PC-3 (cell line): ENCODE results near the gene AKAP13. TPM values are rescaled to one million over a fixed set of nuclear protein-coding genes. Genes with fewer than 3 reads are reported as not detected.

Source experiments
- ATAC-seq: fragments of 200-7000 bp; cut with Tn5 transposase; 2 replicates; pipeline ENCODE4 v1.9.1; 2020; ENCODE audit warnings: mild to moderate bottlenecking, moderate library complexity
- BruUV-seq: library from RNA; stranded (reverse); fragments of 400-500 nt; replicated peaks from 2 replicates; lab custom pipeline; 2021; lab: Mats Ljungman, UMichigan
- CTCF ChIA-PET: fragments of 300-600 bp; sonication (Branson Sonifier 250); formaldehyde crosslinking; loops from one replicate; lab custom pipeline; 2022; ENCODE audit warnings: antibody characterized with exemption; lab: Charles Lee
- POLR2A ChIA-PET: fragments of 300-600 bp; sonication (Branson Sonifier 250); formaldehyde crosslinking; loops from one replicate; lab custom pipeline; 2022; ENCODE audit warnings: antibody characterized with exemption; ENCODE audit not compliant: unreplicated experiment; lab: Charles Lee
- DNase-seq: peaks from one replicate; pipeline ENCODE4 v3.0.0-alpha.2; 2015
- H2AFZ ChIP-seq: fragments of 300-600 bp; sonication (generic); 2 replicates; pipeline ENCODE4 v1.6.0; 2016; ENCODE audit warnings: antibody characterized with exemption, low read length
- H3F3A ChIP-seq: fragments of 300-600 bp; sonication (generic); one replicate; pipeline ENCODE4 v1.6.0; 2017; ENCODE audit warnings: antibody characterized with exemption, low read length, control low read depth, mild to moderate bottlenecking; ENCODE audit not compliant: unreplicated experiment
- H3K27ac ChIP-seq: fragments of 300-600 bp; sonication (generic); 2 replicates; pipeline ENCODE4 v1.5.1; 2016; ENCODE audit warnings: mild to moderate bottlenecking, low read length
- H3K27me3 ChIP-seq: fragments of 300-600 bp; sonication (generic); 2 replicates; pipeline ENCODE4 v1.6.1; 2016; ENCODE audit warnings: low read length, mixed read lengths
- H3K36me3 ChIP-seq: fragments of 300-600 bp; sonication (generic); 2 replicates; pipeline ENCODE4 v1.6.1; 2016; ENCODE audit warnings: low read depth, mixed run types, low read length, mixed read lengths
- H3K4me1 ChIP-seq: fragments of 300-600 bp; sonication (generic); 2 replicates; pipeline ENCODE4 v1.5.1; 2016; ENCODE audit warnings: low read length; ENCODE audit not compliant: insufficient read depth
- H3K4me2 ChIP-seq: fragments of 300-600 bp; sonication (generic); 2 replicates; pipeline ENCODE4 v1.6.0; 2016; ENCODE audit warnings: low read length
- H3K4me3 ChIP-seq: fragments of 300-600 bp; sonication (generic); 2 replicates; pipeline ENCODE4 v1.5.1; 2016; ENCODE audit warnings: mild to moderate bottlenecking, low read length, mixed read lengths
- H3K79me2 ChIP-seq: fragments of 300-600 bp; sonication (generic); 2 replicates; pipeline ENCODE4 v1.6.1; 2017; ENCODE audit warnings: low read length, mixed read lengths
- H3K9ac ChIP-seq: fragments of 300-600 bp; sonication (generic); 2 replicates; pipeline ENCODE4 v1.6.0; 2016; ENCODE audit warnings: mild to moderate bottlenecking, low read length
- H3K9me2 ChIP-seq: fragments of 300-600 bp; sonication (generic); replicated peaks from 2 replicates; pipeline ENCODE4 v1.6.1; 2016; ENCODE audit warnings: mixed run types, low read length, mixed read lengths
- H3K9me3 ChIP-seq: fragments of 300-600 bp; sonication (generic); 2 replicates; pipeline ENCODE4 v1.6.1; 2016; ENCODE audit warnings: low read length, mixed read lengths
- H4K20me1 ChIP-seq: fragments of 300-600 bp; sonication (generic); 2 replicates; pipeline ENCODE4 v1.6.1; 2016; ENCODE audit warnings: low read length, mixed read lengths
- CTCF ChIP-seq: fragments of 300-600 bp; sonication (generic); conservative IDR thresholded peaks from 2 replicates; pipeline ENCODE4 v1.5.1; 2017; ENCODE audit warnings: antibody characterized with exemption, low read depth, mild to moderate bottlenecking, low read length
- EZH2 ChIP-seq: fragments of 300-600 bp; sonication (generic); IDR thresholded peaks from one replicate; pipeline ENCODE4 v1.6.1; 2017; ENCODE audit warnings: antibody characterized with exemption, mild to moderate bottlenecking, low read length; ENCODE audit not compliant: unreplicated experiment
- EZH2phosphoT487 ChIP-seq: fragments of 300-600 bp; sonication (generic); IDR thresholded peaks from 2 replicates; pipeline ENCODE4 v1.6.1; 2018; ENCODE audit warnings: mild to moderate bottlenecking, antibody characterized with exemption, low read length, borderline replicate concordance
- intact Hi-C: fragments of 100-400 bp; cut with micrococcal nuclease; formaldehyde crosslinking; loops from 2 replicates; pipeline ENCODE4 v1.9.0; 2023
- total RNA-seq: library from RNA; depleted of rRNA; stranded (reverse); fragments of >200 nt; gene quantifications from 2 replicates; pipeline ENCODE4 v1.2.3, GENCODE V29; 2014

Gene AKAP13
- total RNA-seq, 1 experiment from 2014 or later = 36.8 TPM

DNA sequence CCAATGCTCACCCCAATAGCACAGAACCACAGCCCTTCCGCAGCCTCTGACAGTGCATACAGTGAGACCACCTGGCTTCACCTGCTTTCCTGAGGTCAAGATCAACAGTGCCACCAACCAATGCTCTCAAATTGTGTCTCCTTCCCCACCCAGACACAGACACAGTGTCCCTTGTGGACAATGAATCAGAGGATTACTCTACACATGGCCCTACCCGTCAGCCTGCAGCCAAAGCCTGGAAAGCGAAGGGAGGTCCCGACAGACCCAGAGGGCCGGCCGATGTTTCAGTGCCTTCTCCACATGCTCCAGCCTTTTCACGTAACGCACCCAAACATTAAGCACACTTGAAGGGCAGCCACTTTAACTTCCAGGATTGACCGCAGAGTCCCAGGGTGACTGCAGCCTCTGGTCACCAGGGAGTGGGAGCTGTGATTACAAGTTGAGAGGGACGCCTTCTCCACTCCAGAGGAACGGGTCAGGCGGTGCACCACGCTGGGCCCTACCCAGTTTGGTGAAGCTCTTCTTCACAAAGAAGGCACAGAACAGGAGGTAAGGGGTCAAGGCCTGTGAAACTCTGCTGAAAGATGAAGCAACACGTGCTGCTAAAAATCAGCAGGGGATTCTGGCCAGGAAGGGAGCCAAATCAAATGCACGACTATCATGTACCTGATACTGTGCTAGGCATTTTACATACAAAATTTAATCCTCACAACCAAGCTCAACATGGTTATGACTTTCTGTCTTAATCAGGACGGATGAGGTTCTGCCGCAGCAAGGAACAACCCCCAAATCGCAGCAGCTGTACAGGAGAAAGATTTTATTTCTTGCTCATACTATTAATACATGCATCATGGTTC lies 397.1 kb downstream of the AKAP13 start:
- H3K27me3 ChIP-seq = no peaks in the 10 kb centered on the region
- peaks cover 72% of the 10 kb centered on the region for H3K79me2 ChIP-seq
- no peak overlapping the region for H3K27ac ChIP-seq
- no peaks in the 10 kb centered on the region for H3K36me3 ChIP-seq
- H3K4me2 ChIP-seq = no peak overlapping the region
- no peaks in the 10 kb centered on the region for H3F3A ChIP-seq
- TF ChIP-seq EZH2 = no peak
- TF ChIP-seq CTCF = no peak
- no peak for TF ChIP-seq EZH2phosphoT487
- H4K20me1 ChIP-seq = no peaks in the 10 kb centered on the region
- ATAC-seq (no peak), DNase-seq (no peak)
- no peak overlapping the region for H2AFZ ChIP-seq
- CTCF ChIA-PET = no interaction called here
- no peaks in the 10 kb centered on the region for H3K9me2 ChIP-seq
- no TSS peak for BruUV-seq
- POLR2A ChIA-PET = no interaction called here
- H3K4me3 ChIP-seq = no peak overlapping the region
- no peaks in the 10 kb centered on the region for H3K4me1 ChIP-seq
- no peak overlapping the region for H3K9ac ChIP-seq
- intact Hi-C loops = no loop called here
- no peaks in the 10 kb centered on the region for H3K9me3 ChIP-seq

- no peak for DNase-seq
- Histone ChIP-seq H4K20me1 (no peaks in the 10 kb centered on the region), H3K27ac (no peak overlapping the region), H3K4me1 (no peaks in the 10 kb centered on the region), H3K9me3 (no peaks in the 10 kb centered on the region), H2AFZ (no peak overlapping the region), H3F3A (no peaks in the 10 kb centered on the region), H3K9ac (no peak overlapping the region), H3K27me3 (no peaks in the 10 kb centered on the region), H3K9me2 (no peaks in the 10 kb centered on the region), H3K36me3 (no peaks in the 10 kb centered on the region), H3K4me2 (no peak overlapping the region), H3K79me2 (peaks cover 70% of the 10 kb centered on the region), H3K4me3 (no peak overlapping the region)
- POLR2A ChIA-PET = no interaction called here
- BruUV-seq = no TSS peak
- CTCF ChIA-PET = no interaction called here
- TF ChIP-seq CTCF (no peak), EZH2 (no peak), EZH2phosphoT487 (no peak)
- ATAC-seq = no peak
- intact Hi-C loops = no loop called here
Observed at GRCh38 chr15:85778107-85778776, 397.8 kb downstream of the AKAP13 start.

- no peaks in the 10 kb centered on the region for H3K27me3 ChIP-seq
- BruUV-seq = no TSS peak
- POLR2A ChIA-PET = no interaction called here
- TF ChIP-seq EZH2phosphoT487 (no peak), EZH2 (no peak), CTCF (no peak)
- H3K9me3 ChIP-seq = no peaks in the 10 kb centered on the region
- peaks cover 67% of the 10 kb centered on the region for H3K79me2 ChIP-seq
- H3K9ac ChIP-seq = no peak overlapping the region
- DNase-seq = no peak
- no peak overlapping the region for H3K4me3 ChIP-seq
- intact Hi-C loops = no loop called here
- H3K27ac ChIP-seq = no peak overlapping the region
- no peaks in the 10 kb centered on the region for H4K20me1 ChIP-seq
- no peak for ATAC-seq
- no peak overlapping the region for H2AFZ ChIP-seq
- H3F3A ChIP-seq = no peaks in the 10 kb centered on the region
- H3K4me1 ChIP-seq = no peaks in the 10 kb centered on the region
- CTCF ChIA-PET = no interaction called here
- H3K36me3 ChIP-seq = no peaks in the 10 kb centered on the region
- no peak overlapping the region for H3K4me2 ChIP-seq
- H3K9me2 ChIP-seq = no peaks in the 10 kb centered on the region
Observed at GRCh38 chr15:85779249-85779648, 398.8 kb downstream of the AKAP13 start.
